K562 (cell line): ENCODE data around the gene IL6R. TPM values are rescaled to one million over a fixed set of nuclear protein-coding genes. Genes with fewer than 3 reads are reported as not detected.
A peak's percentile ranks its signal among the peaks of the same experiment; 100 is the strongest.

ENCODE experiments used
- ADNP ChIP-seq: fragments of 200-800 bp; sonication (Bioruptor generic); IDR thresholded peaks from 2 replicates; pipeline ENCODE4 v1.6.1; 2016; ENCODE audit warnings: missing genetic modification characterization, missing compliant biosample characterization
- DEAF1 ChIP-seq: fragments of 450-650 bp; formaldehyde crosslinking; IDR thresholded peaks from 2 replicates; pipeline ENCODE4 v1.4.0; 2020; ENCODE audit warnings: mild to moderate bottlenecking, moderate library complexity
- ESRRA ChIP-seq: fragments of 450-650 bp; IDR thresholded peaks from 2 replicates; pipeline ENCODE4 v1.6.1; 2014; ENCODE audit warnings: low read depth, mild to moderate bottlenecking, moderate library complexity, borderline replicate concordance
- GATAD2B ChIP-seq: fragments of 450-650 bp; IDR thresholded peaks from 2 replicates; pipeline ENCODE4 v1.6.1; 2017; ENCODE audit warnings: mild to moderate bottlenecking, borderline replicate concordance
- HOMEZ ChIP-seq: fragments of 250-450 bp; sonication (Bioruptor Pico); IDR thresholded peaks from 2 replicates; pipeline ENCODE4 v1.4.0; 2020; ENCODE audit warnings: mild to moderate bottlenecking, moderate library complexity
- IRF9 ChIP-seq: fragments of 450-650 bp; IDR thresholded peaks from 2 replicates; pipeline ENCODE4 v1.6.1; 2016; ENCODE audit warnings: missing biosample characterization, missing genetic modification characterization
- MAFK ChIP-seq: IDR thresholded peaks from 2 replicates; pipeline ENCODE4 v1.6.1; 2011; ENCODE audit warnings: low read length, improper control_type of control experiment
- MBD1 ChIP-seq: fragments of 250-450 bp; sonication (Bioruptor Pico); IDR thresholded peaks from 2 replicates; pipeline ENCODE4 v1.8.0; 2022; ENCODE audit warnings: inconsistent platforms
- NFYB ChIP-seq: IDR thresholded peaks from 2 replicates; pipeline ENCODE4 v1.6.1; 2011; ENCODE audit warnings: mild to moderate bottlenecking, moderate library complexity; ENCODE audit not compliant: insufficient read length; ENCODE audit errors: extremely low read depth
- PHF8 ChIP-seq: fragments of 200-600 bp; sonication (generic); IDR thresholded peaks from 2 replicates; pipeline ENCODE4 v1.6.1; 2012; ENCODE audit warnings: mixed run types, mild to moderate bottlenecking, inconsistent platforms, low read length, moderate library complexity, borderline replicate concordance
- RB1 ChIP-seq: fragments of 450-650 bp; IDR thresholded peaks from 2 replicates; pipeline ENCODE4 v1.6.1; 2017; ENCODE audit warnings: low read depth, mild to moderate bottlenecking
- STAT5B ChIP-seq: fragments of 250-450 bp; sonication (Bioruptor Pico); IDR thresholded peaks from 2 replicates; pipeline ENCODE4 v1.8.0; 2021; ENCODE audit warnings: mild to moderate bottlenecking, inconsistent platforms
- TAF7 ChIP-seq: fragments of 450-650 bp; IDR thresholded peaks from 2 replicates; pipeline ENCODE4 v1.6.1; 2016; ENCODE audit warnings: missing genetic modification characterization, missing compliant biosample characterization
- TCF15 ChIP-seq: fragments of 250-450 bp; sonication (Bioruptor Pico); IDR thresholded peaks from 2 replicates; pipeline ENCODE4 v1.8.0; 2022; ENCODE audit warnings: moderate library complexity, mild to moderate bottlenecking, inconsistent platforms
- WHSC1 ChIP-seq: IDR thresholded peaks from one replicate; pipeline ENCODE4 v1.6.1; 2012; ENCODE audit warnings: low read length, control low read depth, inconsistent platforms
- XRCC5 ChIP-seq: fragments of 200-400 bp; formaldehyde crosslinking; IDR thresholded peaks from 2 replicates; pipeline ENCODE4 v1.6.1; 2017; ENCODE audit warnings: low read depth, mild to moderate bottlenecking, low read length
- YY1 ChIP-seq, 3 experiments: IDR thresholded peaks; 2 replicates each; pipeline ENCODE4 v1.6.1; 2011; ENCODE audit warnings: low read length in 2 of 3, mild to moderate bottlenecking in 2 of 3, moderate library complexity in 2 of 3, borderline replicate concordance in 1 of 3, control low read depth in 1 of 3, low read depth in 1 of 3; ENCODE audit not compliant: insufficient read depth in 3 of 3, insufficient replicate concordance in 2 of 3, control insufficient read depth in 1 of 3, insufficient read length in 1 of 3; ENCODE audit errors: extremely low read depth in 1 of 3
- ZNF124 ChIP-seq: sonication (generic); formaldehyde crosslinking; IDR thresholded peaks from 2 replicates; pipeline ENCODE4 v1.8.1; 2022; ENCODE audit warnings: missing genetic modification reagents
- ZNF316 ChIP-seq: fragments of 450-650 bp; IDR thresholded peaks from 2 replicates; pipeline ENCODE4 v1.6.1; 2016
- ZNF778 ChIP-seq: fragments of 450-650 bp; formaldehyde crosslinking; IDR thresholded peaks from 2 replicates; pipeline ENCODE4 v1.4.0; 2020; ENCODE audit warnings: mild to moderate bottlenecking, moderate library complexity
- polyA plus RNA-seq, 8 experiments: library from polyadenylated mRNA; depleted of rRNA in 4 of 8; stranded (reverse) in 5 of 8; unstranded in 3 of 8; fragments of >200 nt; fragmentation: Nextera tagmentation in 2 of 8; fragmentation: Illumina TruSeq in 1 of 8; extraction: Ambion mirVana in 2 of 8; extraction: Trizol in 1 of 8; gene quantifications; 2 replicates each; pipeline versions ENCODE4 v1.2.1 to v1.2.3, GENCODE V29; 2011 to 2014; ENCODE audit warnings: inconsistent platforms in 1 of 8, missing spikeins in 1 of 8
- total RNA-seq, 7 experiments: library from RNA; depleted of rRNA in 6 of 7; stranded (reverse); fragments of >200 nt in 6 of 7; fragmentation: Illumina TruSeq in 2 of 7; extraction: Trizol in 2 of 7; gene quantifications; 2 replicates each; pipeline versions ENCODE4 v1.2.1 to v1.2.3, GENCODE V29; 2011 to 2021; ENCODE audit warnings: low replicate concordance in 1 of 7

IL6R gene
- total and polyA plus RNA-seq, 9 of the 15 experiments (the other 6 are each of a cell fraction or from before 2014, with no cell fraction given), result 0.05 to 1.1 (median 0.11) TPM; not detected in 2

GRCh38 chr1:154479764-154480421 lies 74.8 kb downstream of the IL6R start (continued):
- TF ChIP-seq IRF9 (tag) (no peak), GATAD2B (peak; percentile 16; the same call in 1 of the 2 replicates), DEAF1 (CRISPR knock-in tag) (peak; percentile 97), YY1 (IDR thresholded peaks at IDR 0.05; ENCODE audit: borderline replicate concordance in 1 of 3, control insufficient read depth in 1 of 3, extremely low read depth in 1 of 3, insufficient read depth in 3 of 3, insufficient read length in 1 of 3, insufficient replicate concordance in 2 of 3, low read depth in 1 of 3, low read length in 2 of 3) (peak in 1 of 3 experiments; percentile 74), TAF7 (tag) (no peak), ZNF124 (CRISPR knock-in tag) (no peak), NFYB (no peak), HOMEZ (CRISPR knock-in tag) (no peak), ADNP (no peak), TCF15 (CRISPR knock-in tag) (no peak), ZNF316 (peak; percentile 100), MBD1 (0 out of 2 replicates have a peak, but pooled peaks have one; percentile 57), ESRRA (0 out of 2 replicates have a peak, but pooled peaks have one; percentile 16), MAFK (peak; percentile 99), PHF8 (no peak), STAT5B (no peak), RB1 (peak; percentile 65; the same call in 1 of the 2 replicates), XRCC5 (0 out of 2 replicates have a peak, but pooled peaks have one; percentile 34), ZNF778 (CRISPR knock-in tag) (no peak), WHSC1 (no peak)
